CD4-positive, alpha-beta memory T cell (primary cell): ENCODE results near the gene MLXIPL. TPM values are rescaled to one million over a fixed set of nuclear protein-coding genes. Genes with fewer than 3 reads are reported as not detected.
A peak's percentile ranks its signal among the peaks of the same experiment; 100 is the strongest.
"Not testable (repeated sequence)": the region's sequence is repeated elsewhere in the genome, so short reads cannot be mapped to it uniquely, and the experiment has no call there.

Experiments used
- CTCF ChIA-PET: fragments of 350-600 bp; sonication (Branson Sonifier 250); formaldehyde crosslinking; loops from one replicate; lab custom pipeline; 2021; ENCODE audit warnings: inconsistent platforms; ENCODE audit not compliant: partially characterized antibody; lab: Charles Lee
- POLR2A ChIA-PET: fragments of 350-600 bp; sonication (Branson Sonifier 250); formaldehyde crosslinking; loops from one replicate; lab custom pipeline; 2021; ENCODE audit not compliant: partially characterized antibody; lab: Charles Lee
- DNase-seq, 5 donors: peaks; one replicate each; pipeline versions ENCODE4 v3.0.0 to v3.0.0-alpha.2; 2020 to 2022; ENCODE audit warnings: mixed read lengths in 1 of 5
- H3K27ac ChIP-seq: one replicate; pipeline ENCODE4 v1.7.0; 2013; ENCODE audit warnings: low read depth, low read length
- H3K27me3 ChIP-seq: 2 replicates; pipeline ENCODE4 v1.7.0; 2013; ENCODE audit warnings: mild to moderate bottlenecking, low read length, moderate library complexity; ENCODE audit not compliant: insufficient read depth
- H3K36me3 ChIP-seq: 2 replicates; pipeline ENCODE4 v1.7.0; 2013; ENCODE audit warnings: mild to moderate bottlenecking, low read length, moderate library complexity; ENCODE audit not compliant: insufficient read depth
- H3K4me1 ChIP-seq: 2 replicates; pipeline ENCODE4 v1.7.0; 2013; ENCODE audit warnings: mild to moderate bottlenecking, low read length, moderate library complexity; ENCODE audit not compliant: insufficient read depth
- H3K4me3 ChIP-seq, 2 donors: one replicate each; pipeline ENCODE4 v1.7.0; 2013; ENCODE audit warnings: low read length in 2 of 2, mild to moderate bottlenecking in 1 of 2
- H3K9me3 ChIP-seq, 2 donors: one replicate each; pipeline ENCODE4 v1.7.0; 2013; ENCODE audit warnings: low read length in 2 of 2, control low read depth in 1 of 2; ENCODE audit not compliant: control insufficient read depth in 1 of 2
- H3K27ac Mint-ChIP-seq, 7 donors: one replicate each; pipeline ENCODE4 v1.8.0; 2020 to 2021; ENCODE audit warnings: mixed read lengths in 7 of 7, mild to moderate bottlenecking in 6 of 7, inconsistent platforms in 3 of 7, moderate library complexity in 3 of 7
- H3K27me3 Mint-ChIP-seq, 2 donors: one replicate each; pipeline ENCODE4 v1.8.0; 2020 to 2021; ENCODE audit warnings: mixed read lengths in 2 of 2
- H3K36me3 Mint-ChIP-seq, 2 donors: one replicate each; pipeline ENCODE4 v1.8.0; 2020 to 2021; ENCODE audit warnings: mixed read lengths in 2 of 2, inconsistent platforms in 1 of 2, mild to moderate bottlenecking in 1 of 2
- H3K4me1 Mint-ChIP-seq, 4 donors: one replicate each; pipeline ENCODE4 v1.8.0; 2020 to 2021; ENCODE audit warnings: mixed read lengths in 4 of 4, mild to moderate bottlenecking in 1 of 4
- H3K4me3 Mint-ChIP-seq, 8 donors: one replicate each; pipeline ENCODE4 v1.8.0; 2020 to 2021; ENCODE audit warnings: mixed read lengths in 8 of 8, mild to moderate bottlenecking in 7 of 8, moderate library complexity in 6 of 8, inconsistent platforms in 3 of 8
- H3K9me3 Mint-ChIP-seq, 8 donors: one replicate each; pipeline ENCODE4 v1.8.0; 2020 to 2021; ENCODE audit warnings: mixed read lengths in 8 of 8, mild to moderate bottlenecking in 5 of 8, inconsistent platforms in 3 of 8, moderate library complexity in 1 of 8
- intact Hi-C: fragments of 100-400 bp; cut with micrococcal nuclease; formaldehyde crosslinking; loops from one replicate; pipeline ENCODE4 v1.15.1; 2023
- polyA plus RNA-seq, 2 donors: library from polyadenylated mRNA; unstranded; fragments of 300-500 nt; fragmentation: Illumina TruSeq; gene quantifications; one replicate each; pipeline ENCODE4 v1.2.3, GENCODE V29; 2021
- total RNA-seq, 2 experiments: library from RNA; stranded (reverse); gene quantifications; one replicate each; pipeline ENCODE4 v1.2.3, GENCODE V29; 2021

The MLXIPL gene
- total and polyA plus RNA-seq, 4 experiments from 2014 or later: not detected

- intact Hi-C loops: no loop called here
- H3K27ac Mint-ChIP-seq: peak overlapping the region in 6 of 7 donors; percentile 12 to 68 (median 51)
- Histone ChIP-seq H3K4me3 (no peak overlapping the region), H3K4me1 (peaks cover 16% of the 10 kb centered on the region), H3K27me3 (no peaks in the 10 kb centered on the region), H3K9me3 (no peaks in the 10 kb centered on the region), H3K27ac (no peak overlapping the region), H3K36me3 (peaks cover 29% of the 10 kb centered on the region)
- ChIA-PET POLR2A (interaction anchor here (1.3 to 4.8 kb wide), 4 partner anchors 9 to 46 kb away, joined by 5 to 36 read pairs (median 7); partner anchors contain the start of genes BAZ1B and TBL2), CTCF (interaction anchor here (1.0 to 2.1 kb wide), 2 partner anchors 46 to 167 kb away, joined by 3 to 6 read pairs; partner anchors contain the start of gene BAZ1B)
- H3K9me3 Mint-ChIP-seq: no peaks in the 10 kb centered on the region
- H3K4me1 Mint-ChIP-seq: peaks cover 14 to 32% (median 23%) of the 10 kb centered on the region in 4 donors
- no peaks in the 10 kb centered on the region for H3K27me3 Mint-ChIP-seq
- H3K4me3 Mint-ChIP-seq: no peak overlapping the region
- DNase-seq: no peak
- peaks cover 25 to 32% of the 10 kb centered on the region in 2 donors for H3K36me3 Mint-ChIP-seq
Measured at GRCh38 chr7:73567846-73568685, 56.3 kb downstream of the MLXIPL start.

GRCh38 chr7:73567140-73567539 lies 57.2 kb downstream of the MLXIPL start:
- Mint-ChIP-seq H3K36me3 (peaks cover 18 to 23% of the 10 kb centered on the region in 2 donors), H3K4me3 (no peak overlapping the region), H3K4me1 (peaks cover 15 to 32% (median 23%) of the 10 kb centered on the region in 4 donors), H3K9me3 (no peaks in the 10 kb centered on the region), H3K27me3 (no peaks in the 10 kb centered on the region), H3K27ac (peak overlapping the region in 2 of 7 donors; percentile 5 to 81)
- Histone ChIP-seq H3K4me1 (peaks cover 16% of the 10 kb centered on the region), H3K9me3 (no peaks in the 10 kb centered on the region), H3K4me3 (no peak overlapping the region), H3K27me3 (no peaks in the 10 kb centered on the region), H3K27ac (no peak overlapping the region), H3K36me3 (peaks cover 20% of the 10 kb centered on the region)
- DNase-seq: no peak
- intact Hi-C loops: no loop called here
- CTCF ChIA-PET: interaction anchor here (1.0 to 2.5 kb wide), 2 partner anchors 11 to 168 kb away, joined by 3 to 12 read pairs; partner anchors contain the start of gene TBL2
- POLR2A ChIA-PET: interaction anchor here (2.1 to 4.8 kb wide), 4 partner anchors 8 to 45 kb away, joined by 5 to 36 read pairs (median 12); partner anchors contain the start of genes BAZ1B and TBL2

DNA sequence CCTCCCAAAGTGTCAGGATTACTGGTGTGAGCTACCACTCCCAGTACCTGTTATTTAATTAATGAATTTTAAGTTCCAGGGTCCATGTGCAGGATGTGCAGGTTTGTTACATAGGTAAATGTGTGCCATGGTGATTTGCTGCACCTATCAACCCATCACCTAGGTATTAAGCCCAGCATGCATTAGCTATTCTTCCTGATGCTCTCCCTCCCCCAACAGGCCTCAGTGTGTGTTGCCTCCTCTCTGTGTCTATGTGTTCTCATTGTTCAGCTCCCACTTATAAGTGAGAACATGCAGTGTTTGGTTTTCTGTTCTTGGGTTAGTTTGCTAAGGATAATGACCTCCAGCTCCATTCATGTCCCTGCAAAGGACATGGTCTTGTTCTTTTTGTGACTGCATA lies 57.9 kb downstream of the MLXIPL start:
- H3K27ac Mint-ChIP-seq: peak overlapping the region; percentile 39 to 91 (median 87)
- H3K27me3 ChIP-seq, H3K9me3 ChIP-seq, H3K9me3 Mint-ChIP-seq, H3K27me3 Mint-ChIP-seq, DNase-seq, intact Hi-C loops: not testable (repeated sequence)
- peaks cover 18 to 21% of the 10 kb centered on the region in 2 donors for H3K36me3 Mint-ChIP-seq
- ChIA-PET CTCF (interaction anchor here (0.8 to 2.5 kb wide), 5 partner anchors 9 to 115 kb away, joined by 3 to 12 read pairs (median 3); partner anchors contain the start of genes BAZ1B and TBL2), POLR2A (interaction anchor here (1.0 to 4.8 kb wide), 5 partner anchors 10 to 47 kb away, joined by 3 to 36 read pairs (median 13); partner anchors contain the start of genes BAZ1B, BCL7B and TBL2)
- peaks cover 16% of the 10 kb centered on the region for H3K4me1 ChIP-seq
- H3K4me1 Mint-ChIP-seq: peaks cover 15 to 32% (median 23%) of the 10 kb centered on the region in 4 donors
- peak overlapping the region in 1 of 2 donors; percentile 51 for H3K4me3 ChIP-seq
- H3K36me3 ChIP-seq: peaks cover 15% of the 10 kb centered on the region
- peak overlapping the region; percentile 74 to 93 (median 87) for H3K4me3 Mint-ChIP-seq
- H3K27ac ChIP-seq: peak overlapping the region; percentile 43

DNA sequence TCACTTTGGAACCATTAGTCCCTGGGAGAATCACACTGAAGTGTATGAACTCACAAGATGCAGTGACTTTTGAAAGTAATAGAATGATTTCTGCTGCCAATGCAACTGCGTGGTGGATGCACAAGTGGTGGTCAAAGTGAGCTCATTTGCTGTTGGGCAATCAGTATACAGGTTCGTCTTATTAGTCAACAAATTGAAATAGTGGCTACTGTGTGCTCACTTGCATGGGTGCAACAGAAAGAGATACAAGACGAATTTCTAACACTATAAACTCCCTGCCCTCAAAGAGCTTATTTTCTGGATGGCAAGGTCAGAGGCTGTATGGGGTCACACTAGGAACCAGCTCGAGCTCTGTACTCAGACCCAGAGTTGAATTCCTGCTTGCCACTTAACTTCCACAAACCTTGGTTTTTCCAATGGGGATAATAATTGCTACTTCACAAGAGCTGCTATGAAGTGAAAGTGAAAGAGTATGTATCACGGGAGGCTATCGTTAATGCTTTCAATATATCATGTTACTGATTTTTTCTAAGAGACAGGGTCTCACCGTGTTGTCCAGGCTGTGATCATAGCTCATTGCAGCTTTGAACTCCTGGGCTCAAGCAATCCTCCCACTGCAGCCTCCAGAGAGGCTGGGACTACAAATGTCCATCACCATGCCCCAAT lies 58.5 kb downstream of the MLXIPL start:
- DNase-seq: no peak
- Mint-ChIP-seq H3K36me3 (peaks cover 14 to 15% of the 10 kb centered on the region in 2 donors), H3K9me3 (no peaks in the 10 kb centered on the region), H3K4me1 (peaks cover 15 to 32% (median 23%) of the 10 kb centered on the region in 4 donors), H3K27me3 (no peaks in the 10 kb centered on the region), H3K27ac (peak overlapping the region; percentile 39 to 91 (median 87)), H3K4me3 (peak overlapping the region; percentile 74 to 93 (median 87))
- no peaks in the 10 kb centered on the region for H3K9me3 ChIP-seq
- no peaks in the 10 kb centered on the region for H3K27me3 ChIP-seq
- H3K27ac ChIP-seq: peak overlapping the region; percentile 43
- H3K4me3 ChIP-seq: peak overlapping the region; percentile 51 to 57
- ChIA-PET CTCF (interaction anchor here (0.8 to 2.5 kb wide), 5 partner anchors 10 to 114 kb away, joined by 3 to 12 read pairs (median 3); partner anchors contain the start of genes BAZ1B and TBL2), POLR2A (interaction anchor here (1.0 to 4.8 kb wide), 5 partner anchors 9 to 46 kb away, joined by 3 to 36 read pairs (median 13); partner anchors contain the start of genes BAZ1B, BCL7B and TBL2)
- intact Hi-C loops: no loop called here
- H3K36me3 ChIP-seq: peaks cover 10% of the 10 kb centered on the region
- peaks cover 16% of the 10 kb centered on the region for H3K4me1 ChIP-seq

DNA sequence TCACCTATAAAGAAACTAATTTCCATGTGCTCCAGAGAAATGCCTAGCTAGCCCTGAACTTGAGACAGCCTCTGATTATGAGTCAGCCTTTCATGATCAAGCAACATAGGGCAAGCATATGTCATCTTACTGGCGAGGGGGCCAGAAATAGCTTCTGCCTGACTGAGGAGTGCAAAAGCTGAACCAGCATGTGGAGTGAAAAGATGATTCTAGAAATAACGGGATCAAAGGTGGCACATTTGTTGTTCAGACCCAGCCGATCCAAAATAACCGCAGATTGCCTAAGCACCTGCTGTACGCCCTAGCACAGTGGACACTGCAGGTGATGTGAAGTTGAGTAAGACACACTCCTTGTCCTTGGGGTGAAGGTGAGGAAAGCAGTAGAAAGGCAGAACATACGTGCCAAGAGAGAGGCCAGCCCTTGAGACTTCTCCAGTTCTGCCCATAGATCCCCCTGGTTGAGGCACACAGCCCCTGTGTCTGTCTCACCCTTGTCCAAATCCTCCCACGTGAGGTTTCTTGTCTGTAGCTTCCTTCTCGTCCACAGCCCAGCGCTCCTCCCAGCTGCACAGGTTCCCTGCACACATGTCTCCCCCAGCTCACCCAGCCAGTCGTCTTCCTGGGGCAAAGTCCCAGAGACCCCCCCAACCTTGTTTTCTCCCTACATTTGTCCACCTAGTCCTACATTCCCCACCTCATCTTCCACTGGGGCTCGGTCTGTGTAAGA lies 64.0 kb downstream of the MLXIPL start:
- Mint-ChIP-seq H3K9me3 (no peaks in the 10 kb centered on the region), H3K4me1 (peaks cover 12 to 21% (median 17%) of the 10 kb centered on the region in 4 donors), H3K36me3 (peaks cover 0 to 14% of the 10 kb centered on the region in 2 donors), H3K27ac (peak overlapping the region in 5 of 7 donors; percentile 18 to 91 (median 32)), H3K4me3 (peak overlapping the region in 2 of 8 donors; percentile 4 to 17), H3K27me3 (no peaks in the 10 kb centered on the region)
- ChIA-PET POLR2A (interaction anchor here (1.1 to 5.3 kb wide), 3 partner anchors 15 to 39 kb away, joined by 3 to 118 read pairs (median 5); partner anchors contain the start of genes BAZ1B and TBL2), CTCF (no interaction called here)
- no peak for DNase-seq
- Histone ChIP-seq H3K27me3 (no peaks in the 10 kb centered on the region), H3K4me1 (peaks cover 27% of the 10 kb centered on the region), H3K4me3 (no peak overlapping the region), H3K27ac (no peak overlapping the region), H3K9me3 (no peaks in the 10 kb centered on the region), H3K36me3 (no peaks in the 10 kb centered on the region)
- intact Hi-C loops: no loop called here
